Colonic mucosa (tissue), 4 donors: Measurements from ENCODE around the gene C10orf143. TPM values are rescaled to one million over a fixed set of nuclear protein-coding genes. Genes with fewer than 3 reads are reported as not detected.
"Not testable (repeated sequence)": the region's sequence is repeated elsewhere in the genome, so short reads cannot be mapped to it uniquely, and the experiment has no call there.

Source experiments
- DNase-seq: peaks from one replicate; pipeline ENCODE4 v3.0.0-alpha.2; 2020
- H3K27ac ChIP-seq: fragments of 200-600 bp; one replicate; pipeline ENCODE4 v1.8.0; 2021
- H3K27me3 ChIP-seq: fragments of 200-600 bp; one replicate; pipeline ENCODE4 v1.8.0; 2021
- H3K36me3 ChIP-seq: fragments of 200-600 bp; one replicate; pipeline ENCODE4 v1.8.0; 2021
- H3K4me1 ChIP-seq: fragments of 200-600 bp; one replicate; pipeline ENCODE4 v1.8.0; 2021; ENCODE audit warnings: mild to moderate bottlenecking
- H3K4me3 ChIP-seq: fragments of 200-600 bp; one replicate; pipeline ENCODE4 v1.8.0; 2021
- H3K9ac ChIP-seq, 2 donors: one replicate each; pipeline ENCODE4 v1.7.0; 2013; ENCODE audit warnings: control low read depth in 2 of 2, low read depth in 2 of 2, low read length in 2 of 2
- H3K9me3 ChIP-seq: fragments of 200-600 bp; one replicate; pipeline ENCODE4 v1.8.0; 2021
- CTCF ChIP-seq: fragments of 200-600 bp; IDR thresholded peaks from one replicate; pipeline ENCODE4 v1.8.0; 2022; ENCODE audit warnings: antibody characterized with exemption, mild to moderate bottlenecking
- intact Hi-C: fragments of 100-400 bp; cut with DNase I; formaldehyde crosslinking; loops from one replicate; pipeline ENCODE4 v1.14.1; 2022
- total RNA-seq, 2 donors: library from RNA; stranded (reverse); fragmentation: NEBNext Ultra II Directional in 1 of 2; extraction: Animal tissue kit (Norgen Biotek cat#: 25700) in 1 of 2; gene quantifications; one replicate each; pipeline ENCODE4 v1.2.1, GENCODE V29; 2021
- donor health status: healthy.
- donor health status: DM: no; HTN: no; CAD: no.
- donor health status: DM: no; HTN: no; CAD: no.

The C10orf143 gene
- total RNA-seq, 2 donors from 2014 or later, result 1.9 to 3.1 TPM

DNA sequence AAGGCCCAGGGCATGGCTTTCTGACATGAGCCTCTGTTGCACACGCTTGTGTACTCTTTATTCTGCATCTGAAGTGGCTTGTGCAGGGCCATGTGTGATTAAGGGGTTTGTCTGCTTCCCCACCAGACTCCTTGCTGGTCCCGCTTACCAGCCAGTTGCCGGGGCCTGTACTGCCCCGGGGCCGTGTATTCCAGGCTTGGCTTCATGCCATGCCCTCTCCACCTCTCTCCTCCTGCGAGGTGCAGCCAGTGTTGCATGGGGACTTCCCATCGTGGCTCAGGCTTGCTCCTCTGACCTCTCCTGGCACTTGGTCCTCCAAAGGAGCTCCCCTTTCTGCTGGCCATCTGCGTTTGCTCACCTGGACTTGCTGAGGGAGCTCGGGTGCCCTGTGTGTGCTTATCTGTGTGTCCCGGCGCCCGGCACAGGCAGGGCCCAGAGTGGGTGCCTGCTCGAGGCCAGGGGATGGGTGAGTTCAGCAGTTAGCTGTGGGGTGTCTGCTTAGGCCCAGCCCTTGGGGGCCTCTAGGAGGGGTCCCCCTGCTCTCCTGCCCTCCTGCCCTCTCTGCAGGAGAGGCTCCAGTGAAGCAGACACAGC lies 11.0 kb upstream of the C10orf143 start:
- H3K27me3 ChIP-seq, result no peaks in the 10 kb centered on the region
- H3K4me1 ChIP-seq, result no peaks in the 10 kb centered on the region
- no peak for DNase-seq
- no peaks in the 10 kb centered on the region for H3K36me3 ChIP-seq
- H3K9me3 ChIP-seq, result no peaks in the 10 kb centered on the region
- no peak overlapping the region for H3K9ac ChIP-seq
- H3K4me3 ChIP-seq, result no peak overlapping the region
- H3K27ac ChIP-seq, result no peak overlapping the region
- intact Hi-C loops, result no loop called here
- TF ChIP-seq CTCF, result no peak

DNA sequence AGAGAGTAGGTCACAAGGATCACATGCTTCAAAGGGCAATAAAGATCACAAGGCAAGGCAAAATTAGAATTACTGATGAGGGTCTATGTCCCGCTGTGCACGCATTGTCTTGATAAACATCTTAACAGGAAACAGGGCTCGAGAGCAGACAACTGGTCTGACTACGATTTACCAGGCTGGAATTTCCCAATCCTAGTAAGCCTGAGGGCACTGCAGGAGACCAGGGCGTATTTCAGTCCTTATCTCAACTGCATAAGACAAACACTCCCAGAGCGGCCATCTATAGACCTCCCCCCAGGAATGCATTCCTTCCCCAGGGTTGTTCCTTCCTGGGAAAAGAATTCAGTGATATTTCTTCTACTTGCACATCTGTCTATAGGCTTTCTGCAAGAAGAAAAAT lies 6.9 kb upstream of the C10orf143 start:
- H3K4me1 ChIP-seq, H3K9me3 ChIP-seq, DNase-seq, H3K4me3 ChIP-seq, H3K27ac ChIP-seq, intact Hi-C loops, H3K27me3 ChIP-seq, H3K9ac ChIP-seq, H3K36me3 ChIP-seq: not testable (repeated sequence)

- H3K27ac ChIP-seq, H3K4me3 ChIP-seq, H3K9me3 ChIP-seq, H3K9ac ChIP-seq, DNase-seq, H3K27me3 ChIP-seq, H3K36me3 ChIP-seq, H3K4me1 ChIP-seq, intact Hi-C loops: not testable (repeated sequence)
Measured at GRCh38 chr10:130116942-130117341, 6.3 kb upstream of the C10orf143 start.

GRCh38 chr10:130112821-130113220 lies 2.2 kb upstream of the C10orf143 start:
- intact Hi-C loops, result loop anchor here (2.0 kb wide), 1 partner anchor 22 kb away; no protein-coding TSS in a partner anchor
- TF ChIP-seq CTCF, result no peak

GRCh38 chr10:130111852-130112180 lies 1.2 kb upstream of the C10orf143 start:
- no peak for TF ChIP-seq CTCF
- H3K4me1 ChIP-seq, result peaks cover 11% of the 10 kb centered on the region
- H3K27ac ChIP-seq, result peak overlapping the region; percentile 97
- no peaks in the 10 kb centered on the region for H3K27me3 ChIP-seq
- DNase-seq, result no peak
- no peaks in the 10 kb centered on the region for H3K9me3 ChIP-seq
- intact Hi-C loops, result loop anchor here (2.0 kb wide), 1 partner anchor 23 kb away; no protein-coding TSS in a partner anchor
- H3K4me3 ChIP-seq, result peak overlapping the region; percentile 67
- H3K36me3 ChIP-seq, result no peaks in the 10 kb centered on the region
- peak overlapping the region; percentile 83 to 90 for H3K9ac ChIP-seq

More at GRCh38 chr10:130112821-130113220, 2.2 kb upstream of the C10orf143 start:
- H3K36me3 ChIP-seq, result no peaks in the 10 kb centered on the region
- DNase-seq, result no peak
- no peak overlapping the region for H3K4me3 ChIP-seq
- peaks cover 11% of the 10 kb centered on the region for H3K4me1 ChIP-seq
- no peaks in the 10 kb centered on the region for H3K9me3 ChIP-seq
- no peak overlapping the region for H3K27ac ChIP-seq
- no peaks in the 10 kb centered on the region for H3K27me3 ChIP-seq
- no peak overlapping the region for H3K9ac ChIP-seq

DNA sequence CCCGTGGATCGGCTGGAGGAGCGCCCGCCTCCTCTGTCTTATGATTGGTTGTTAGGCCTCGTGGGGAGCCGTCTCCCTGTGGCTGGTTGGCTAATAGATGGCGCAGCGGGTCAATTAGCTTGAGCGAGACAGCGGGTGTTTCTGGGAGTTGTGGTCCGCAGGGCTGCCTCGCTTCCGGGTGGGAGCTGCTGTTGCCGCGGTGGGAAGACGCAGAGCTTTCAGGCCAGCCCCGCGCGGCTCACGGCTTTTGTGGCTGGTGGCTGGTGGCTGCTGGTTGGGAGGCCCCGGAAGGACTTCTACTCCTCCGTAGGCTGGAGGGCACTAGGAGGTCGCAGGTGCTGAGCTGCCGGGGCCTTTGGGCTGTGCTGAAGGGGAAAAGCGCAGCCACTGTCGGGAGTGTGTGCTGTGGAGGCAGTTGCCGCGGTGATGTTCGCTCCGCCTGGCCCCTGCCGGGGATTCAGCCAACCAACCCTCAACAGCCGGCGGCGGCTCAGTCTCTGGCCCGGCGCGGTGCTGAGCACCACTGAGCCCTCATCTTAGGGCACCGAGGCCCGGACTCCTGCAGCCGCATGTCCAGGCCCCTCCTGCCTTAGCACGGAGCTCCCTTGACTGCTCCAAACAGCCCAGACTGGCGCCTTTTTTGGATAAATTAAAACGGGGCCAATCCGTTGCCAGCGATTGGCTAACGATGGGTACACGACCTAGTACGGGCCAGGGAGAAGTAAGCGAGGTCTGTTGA lies 652 bp upstream of the C10orf143 start:
- peak; percentile 97 for DNase-seq
- Histone ChIP-seq H3K4me3 (peak overlapping the region; percentile 67), H3K9me3 (no peaks in the 10 kb centered on the region), H3K9ac (peak overlapping the region; percentile 83 to 90), H3K27ac (peak overlapping the region; percentile 97), H3K4me1 (peaks cover 11% of the 10 kb centered on the region), H3K27me3 (no peaks in the 10 kb centered on the region), H3K36me3 (no peaks in the 10 kb centered on the region)
- TF ChIP-seq CTCF, result no peak
- intact Hi-C loops, result no loop called here
